HUDEP-2 (cell line): ENCODE data around the gene EFS.

Experiments
- DNase-seq, 76 experiments: peaks; one replicate each; lab custom pipeline; 2025; ENCODE audit not compliant: unreplicated experiment in 76 of 76; lab: John Stamatoyannopoulos, UW

Gene EFS

GRCh38 chr14:23379366-23380196, 14.6 kb upstream of the EFS start:
- DNase-seq = peak in 39 of 76 experiments; percentile 0 to 55 (median 22)

GRCh38 chr14:23378612-23379220, 13.7 kb upstream of the EFS start:
- DNase-seq = no peak

- no peak for DNase-seq
These were observed 12.9 kb upstream of the EFS start for GRCh38 chr14:23377573-23378563.

GRCh38 chr14:23377198-23377550, 12.2 kb upstream of the EFS start:
- DNase-seq = no peak

GRCh38 chr14:23376482-23377197, 11.7 kb upstream of the EFS start, which contains the start of gene CMTM5:
Gene CMTM5, plus strand, starts transcription at chr14:23377046. Its CDS starts 206 bp downstream, at chr14:23377252.
- DNase-seq = no peak

- no peak for DNase-seq
These were observed 10.7 kb upstream of the EFS start for GRCh38 chr14:23375527-23376251.

GRCh38 chr14:23373041-23373440, 8.1 kb upstream of the EFS start:
- no peak for DNase-seq

- no peak for DNase-seq
These were observed 7.5 kb upstream of the EFS start, which contains the start of gene IL25 for GRCh38 chr14:23372509-23372908. Gene IL25, plus strand, starts transcription at chr14:23372809.

GRCh38 chr14:23371865-23372264, 6.9 kb upstream of the EFS start:
- no peak for DNase-seq

GRCh38 chr14:23370221-23370620, 5.2 kb upstream of the EFS start:
- DNase-seq = no peak

GRCh38 chr14:23366426-23366921, 1.5 kb upstream of the EFS start:
- no peak for DNase-seq

- no peak for DNase-seq
These were observed 907 bp upstream of the EFS start for GRCh38 chr14:23365732-23366425.

- no peak for DNase-seq
These were observed 572 bp downstream of the EFS start for GRCh38 chr14:23364164-23365035.

GRCh38 chr14:23362200-23362599, 2.8 kb downstream of the EFS start:
- DNase-seq = no peak

- no peak for DNase-seq
These were observed 3.2 kb downstream of the EFS start for GRCh38 chr14:23361763-23362162.

- no peak for DNase-seq
These were observed 3.7 kb downstream of the EFS start for GRCh38 chr14:23361320-23361719.

GRCh38 chr14:23360496-23360895, 4.5 kb downstream of the EFS start:
- peak in 10 of 76 experiments; percentile 2 to 31 (median 8) for DNase-seq
